Activated CD8-positive, alpha-beta T cell treated with anti-CD3 and anti-CD28 coated beads, Interleukin-2, amount 10 ng/mL, durations not matched to agents 7 days and 5 days (primary cell): ENCODE results near the gene SIPA1L3. TPM values are rescaled to one million over a fixed set of nuclear protein-coding genes. Genes with fewer than 3 reads are reported as not detected.
A peak's percentile ranks its signal among the peaks of the same experiment; 100 is the strongest.
"Not testable (repeated sequence)": the region's sequence is repeated elsewhere in the genome, so short reads cannot be mapped to it uniquely, and the experiment has no call there.

Experiments
- ATAC-seq: fragments of 150-1000 bp; cut with Tn5 transposase; one replicate; pipeline ENCODE4 v1.10.0; 2021; ENCODE audit warnings: moderate library complexity
- CTCF ChIA-PET: fragments of 350-600 bp; sonication (Branson Sonifier 250); formaldehyde crosslinking; loops from one replicate; lab custom pipeline; 2021; ENCODE audit warnings: antibody characterized with exemption; lab: Charles Lee
- POLR2A ChIA-PET: fragments of 350-600 bp; sonication (Branson Sonifier 250); formaldehyde crosslinking; loops from one replicate; lab custom pipeline; 2021; ENCODE audit warnings: antibody characterized with exemption; lab: Charles Lee
- DNase-seq: peaks from one replicate; pipeline ENCODE4 v3.0.0-alpha.2; 2020
- H3K27ac Mint-ChIP-seq: one replicate; pipeline ENCODE4 v1.8.0; 2021; ENCODE audit warnings: mild to moderate bottlenecking, mixed read lengths
- H3K27me3 Mint-ChIP-seq: one replicate; pipeline ENCODE4 v1.8.0; 2021; ENCODE audit warnings: low read depth, mixed read lengths
- H3K36me3 Mint-ChIP-seq: one replicate; pipeline ENCODE4 v1.8.0; 2021; ENCODE audit warnings: low read depth, mixed read lengths
- H3K4me1 Mint-ChIP-seq: one replicate; pipeline ENCODE4 v1.8.0; 2021; ENCODE audit warnings: low read depth, mixed read lengths
- H3K4me3 Mint-ChIP-seq: one replicate; pipeline ENCODE4 v1.8.0; 2021; ENCODE audit warnings: mild to moderate bottlenecking, mixed read lengths
- H3K9me3 Mint-ChIP-seq: one replicate; pipeline ENCODE4 v1.8.0; 2022; ENCODE audit warnings: mixed read lengths; ENCODE audit not compliant: insufficient read depth
- total RNA-seq, 2 experiments: library from RNA; stranded (reverse); gene quantifications; one replicate each; pipeline ENCODE4 v1.2.3, GENCODE V29; 2021

Gene SIPA1L3
- total RNA-seq, 2 experiments from 2014 or later: 18.3 to 20.2 TPM

- DNase-seq (peak; percentile 59), ATAC-seq (peak; percentile 81)
- Mint-ChIP-seq H3K4me3 (peak within 1 kb of the TSS; percentile 63), H3K27ac (no peak within 1 kb of the TSS), H3K36me3 (no peaks in the 10 kb centered on the region), H3K27me3 (peaks cover 57% of the 10 kb centered on the region), H3K4me1 (peaks cover 12% of the 10 kb centered on the region), H3K9me3 (no peaks in the 10 kb centered on the region)
- POLR2A ChIA-PET: no interaction called here
- CTCF ChIA-PET: interaction anchor here (0.6 to 2.1 kb wide), 6 partner anchors 20 to 322 kb away, joined by 3 to 10 read pairs (median 6); partner anchors contain the start of gene SIPA1L3
Observed at GRCh38 chr19:38224014-38224862, 317.2 kb downstream of the SIPA1L3 start, which contains the start of gene DPF1. DPF1 (minus strand) TSS chr19:38224222; CDS start chr19:38224142, 80 bp downstream.

GRCh38 chr19:38224863-38225218, 317.8 kb downstream of the SIPA1L3 start:
- DNase-seq, H3K27ac Mint-ChIP-seq, H3K9me3 Mint-ChIP-seq, H3K36me3 Mint-ChIP-seq, ATAC-seq, POLR2A ChIA-PET: not testable (repeated sequence)
- H3K4me3 Mint-ChIP-seq: peak overlapping the region; percentile 63
- H3K27me3 Mint-ChIP-seq: peaks cover 56% of the 10 kb centered on the region
- CTCF ChIA-PET: interaction anchor here (0.6 to 2.1 kb wide), 9 partner anchors 8 to 323 kb away, joined by 3 to 10 read pairs (median 3); partner anchors contain the start of gene SIPA1L3
- peaks cover 12% of the 10 kb centered on the region for H3K4me1 Mint-ChIP-seq

GRCh38 chr19:38227287-38228004, 320.4 kb downstream of the SIPA1L3 start:
- no peak for DNase-seq
- no peak overlapping the region for H3K27ac Mint-ChIP-seq
- H3K36me3 Mint-ChIP-seq: no peaks in the 10 kb centered on the region
- H3K4me1 Mint-ChIP-seq: peaks cover 12% of the 10 kb centered on the region
- H3K4me3 Mint-ChIP-seq: no peak overlapping the region
- CTCF ChIA-PET: interaction anchor here (0.7 to 1.9 kb wide), 6 partner anchors 37 to 325 kb away, joined by 3 to 7 read pairs (median 4); partner anchors contain the start of genes FAM98C and SPINT2
- POLR2A ChIA-PET: no interaction called here
- H3K27me3 Mint-ChIP-seq: peaks cover 60% of the 10 kb centered on the region
- no peaks in the 10 kb centered on the region for H3K9me3 Mint-ChIP-seq
- ATAC-seq: no peak

- Mint-ChIP-seq H3K27me3 (peaks cover 57% of the 10 kb centered on the region), H3K9me3 (no peaks in the 10 kb centered on the region), H3K27ac (no peak overlapping the region), H3K36me3 (no peaks in the 10 kb centered on the region), H3K4me1 (peaks cover 12% of the 10 kb centered on the region), H3K4me3 (no peak overlapping the region)
- POLR2A ChIA-PET: no interaction called here
- DNase-seq (no peak), ATAC-seq (no peak)
- CTCF ChIA-PET: interaction anchor here (1.3 to 1.9 kb wide), 2 partner anchors 86 to 326 kb away, joined by 3 to 7 read pairs; no protein-coding TSS in a partner anchor
Observed at GRCh38 chr19:38228005-38228377, 321.0 kb downstream of the SIPA1L3 start.

GRCh38 chr19:38228491-38229439, 321.8 kb downstream of the SIPA1L3 start:
- CTCF ChIA-PET: interaction anchor here (1.3 kb wide), 1 partner anchor 86 kb away, joined by 3 read pairs; no protein-coding TSS in a partner anchor
- Mint-ChIP-seq H3K27ac (no peak overlapping the region), H3K27me3 (peaks cover 50% of the 10 kb centered on the region), H3K4me1 (peaks cover 10% of the 10 kb centered on the region), H3K4me3 (peak overlapping the region; percentile 49), H3K9me3 (no peaks in the 10 kb centered on the region), H3K36me3 (no peaks in the 10 kb centered on the region)
- no peak for ATAC-seq
- no peak for DNase-seq
- POLR2A ChIA-PET: no interaction called here

- POLR2A ChIA-PET: no interaction called here
- H3K27ac Mint-ChIP-seq: no peak overlapping the region
- no peak overlapping the region for H3K4me3 Mint-ChIP-seq
Observed at GRCh38 chr19:38229585-38230073, 322.6 kb downstream of the SIPA1L3 start.

GRCh38 chr19:38230506-38231133, 323.6 kb downstream of the SIPA1L3 start:
- H3K36me3 Mint-ChIP-seq, H3K4me1 Mint-ChIP-seq, H3K27ac Mint-ChIP-seq, H3K4me3 Mint-ChIP-seq, DNase-seq, ATAC-seq, POLR2A ChIA-PET, H3K9me3 Mint-ChIP-seq: not testable (repeated sequence)
- peaks cover 42% of the 10 kb centered on the region for H3K27me3 Mint-ChIP-seq
- CTCF ChIA-PET: interaction anchor here (0.9 to 5.3 kb wide), 4 partner anchors 11 to 328 kb away, joined by 3 to 24 read pairs (median 6); partner anchors contain the start of gene CATSPERG

More at GRCh38 chr19:38229585-38230073, 322.6 kb downstream of the SIPA1L3 start:
- peak; percentile 65 for DNase-seq
- Mint-ChIP-seq H3K9me3 (no peaks in the 10 kb centered on the region), H3K27me3 (peaks cover 42% of the 10 kb centered on the region), H3K4me1 (peaks cover 9% of the 10 kb centered on the region), H3K36me3 (no peaks in the 10 kb centered on the region)
- ATAC-seq: peak; percentile 85
- CTCF ChIA-PET: interaction anchor here (1.4 kb wide), 1 partner anchor 15 kb away, joined by 9 read pairs; no protein-coding TSS in a partner anchor

- Mint-ChIP-seq H3K4me1 (peaks cover 9% of the 10 kb centered on the region), H3K9me3 (no peaks in the 10 kb centered on the region), H3K27me3 (peaks cover 36% of the 10 kb centered on the region), H3K36me3 (no peaks in the 10 kb centered on the region), H3K27ac (no peak overlapping the region), H3K4me3 (no peak overlapping the region)
- DNase-seq (no peak), ATAC-seq (no peak)
- ChIA-PET POLR2A (interaction anchor here (1.0 kb wide), 1 partner anchor 85 kb away, joined by 3 read pairs; no protein-coding TSS in a partner anchor), CTCF (interaction anchor here (5.3 kb wide), 1 partner anchor 104 kb away, joined by 24 read pairs; the partner anchor contains the start of gene CATSPERG)
Observed at GRCh38 chr19:38231918-38232317, 324.9 kb downstream of the SIPA1L3 start.

GRCh38 chr19:38233740-38234251, 326.8 kb downstream of the SIPA1L3 start:
- Mint-ChIP-seq H3K27me3 (peaks cover 22% of the 10 kb centered on the region), H3K9me3 (no peaks in the 10 kb centered on the region), H3K27ac (no peak overlapping the region), H3K4me3 (no peak overlapping the region), H3K4me1 (peaks cover 8% of the 10 kb centered on the region), H3K36me3 (no peaks in the 10 kb centered on the region)
- ChIA-PET CTCF (interaction anchor here (0.8 to 5.3 kb wide), 12 partner anchors 9 to 331 kb away, joined by 3 to 24 read pairs (median 4); partner anchors contain the start of genes CATSPERG, FAM98C, PSMD8 and WDR87), POLR2A (no interaction called here)
- ATAC-seq: peak; percentile 62
- DNase-seq: peak; percentile 86

GRCh38 chr19:38234615-38235014, 327.6 kb downstream of the SIPA1L3 start:
- H3K27ac Mint-ChIP-seq: no peak overlapping the region
- POLR2A ChIA-PET: no interaction called here

More at GRCh38 chr19:38234615-38235014, 327.6 kb downstream of the SIPA1L3 start:
- peaks cover 6% of the 10 kb centered on the region for H3K4me1 Mint-ChIP-seq
- CTCF ChIA-PET: interaction anchor here (0.7 to 5.3 kb wide), 13 partner anchors 9 to 332 kb away, joined by 3 to 24 read pairs (median 4); partner anchors contain the start of genes CATSPERG, FAM98C, PSMD8 and WDR87
- no peaks in the 10 kb centered on the region for H3K9me3 Mint-ChIP-seq
- no peak for DNase-seq
- H3K36me3 Mint-ChIP-seq: no peaks in the 10 kb centered on the region
- H3K27me3 Mint-ChIP-seq: peaks cover 19% of the 10 kb centered on the region
- no peak overlapping the region for H3K4me3 Mint-ChIP-seq
- no peak for ATAC-seq
